HEK293 (cell line): ENCODE results near the gene INSYN1.
"Not testable (repeated sequence)": the region's sequence is repeated elsewhere in the genome, so short reads cannot be mapped to it uniquely, and the experiment has no call there.

Experiments
- CTCF ChIA-PET: fragments of 350-600 bp; formaldehyde crosslinking; extraction: SDS; loops from one replicate; lab custom pipeline; 2021; ENCODE audit warnings: antibody characterized with exemption; lab: Yijun Ruan, JAX
- POLR2A ChIA-PET: fragments of 300-600 bp; formaldehyde crosslinking; extraction: SDS; loops from one replicate; lab custom pipeline; 2020; ENCODE audit warnings: antibody characterized with exemption, inconsistent platforms; lab: Yijun Ruan, JAX
- H3K27ac ChIP-seq: fragments of 200-500 bp; sonication (Bioruptor generic); 2 replicates; pipeline ENCODE4 v1.5.1; 2014; ENCODE audit warnings: low read depth, low read length, control low read depth, inconsistent platforms; ENCODE audit errors: extremely low read depth
- H3K36me3 ChIP-seq, 2 experiments: fragments of 200-500 bp in 1 of 2; sonication (Bioruptor generic) in 1 of 2; 1 replicate in 1 of 2; 2 replicates in 1 of 2; pipeline ENCODE4 v1.5.1; 2014 to 2017; ENCODE audit warnings: inconsistent platforms in 2 of 2, low read length in 2 of 2; ENCODE audit not compliant: control insufficient read depth in 2 of 2, insufficient read depth in 1 of 2
- H3K4me1 ChIP-seq: fragments of 200-500 bp; sonication (Bioruptor generic); 2 replicates; pipeline ENCODE4 v1.5.1; 2014; ENCODE audit warnings: mild to moderate bottlenecking, low read length, inconsistent platforms; ENCODE audit not compliant: control insufficient read depth, insufficient read depth
- H3K4me3 ChIP-seq: 2 replicates; pipeline ENCODE4 v1.5.1; 2011; ENCODE audit warnings: low read depth, mild to moderate bottlenecking, control low read depth, low read length, moderate library complexity
- H3K9me3 ChIP-seq: fragments of 200-500 bp; sonication (Bioruptor generic); 2 replicates; pipeline ENCODE4 v1.5.1; 2014; ENCODE audit warnings: low read depth, low read length, inconsistent platforms; ENCODE audit not compliant: control insufficient read depth, insufficient read depth
- BCL11B ChIP-seq: fragments of 450-650 bp; formaldehyde crosslinking; IDR thresholded peaks from 2 replicates; pipeline ENCODE4 v1.5.1; 2016; ENCODE audit warnings: low read depth, missing biosample characterization, missing genetic modification characterization
- GLI2 ChIP-seq: fragments of 450-650 bp; formaldehyde crosslinking; IDR thresholded peaks from 2 replicates; pipeline ENCODE4; 2017; ENCODE audit warnings: missing biosample characterization, missing genetic modification characterization, low read depth, borderline replicate concordance
- GLI4 ChIP-seq: fragments of 450-650 bp; formaldehyde crosslinking; IDR thresholded peaks from 2 replicates; pipeline ENCODE4 v1.5.1; 2016; ENCODE audit warnings: missing biosample characterization, missing genetic modification characterization
- HOXA7 ChIP-seq: sonication (generic); formaldehyde crosslinking; IDR thresholded peaks from 2 replicates; pipeline ENCODE4 v1.8.1; 2022; ENCODE audit warnings: missing genetic modification reagents, borderline replicate concordance
- HOXC10 ChIP-seq: sonication (generic); formaldehyde crosslinking; IDR thresholded peaks from 2 replicates; pipeline ENCODE4 v1.8.1; 2023; ENCODE audit warnings: mild to moderate bottlenecking, missing genetic modification reagents
- KLF17 ChIP-seq: fragments of 450-650 bp; formaldehyde crosslinking; IDR thresholded peaks from 2 replicates; pipeline ENCODE4 v1.5.1; 2016; ENCODE audit warnings: missing biosample characterization, missing genetic modification characterization
- TRIM28 ChIP-seq: IDR thresholded peaks from 2 replicates; pipeline ENCODE4 v1.6.1; 2011; ENCODE audit warnings: low read length, control low read depth, borderline replicate concordance
- ZBTB20 ChIP-seq: fragments of 450-650 bp; formaldehyde crosslinking; IDR thresholded peaks from 2 replicates; pipeline ENCODE4 v1.5.1; 2016; ENCODE audit warnings: missing biosample characterization, missing genetic modification characterization
- ZBTB21 ChIP-seq: fragments of 450-650 bp; formaldehyde crosslinking; IDR thresholded peaks from 2 replicates; pipeline ENCODE4 v1.5.1; 2017; ENCODE audit warnings: missing biosample characterization, missing genetic modification characterization
- ZBTB6 ChIP-seq: fragments of 450-650 bp; formaldehyde crosslinking; IDR thresholded peaks from 2 replicates; pipeline ENCODE4 v1.5.1; 2017; ENCODE audit warnings: missing biosample characterization, missing genetic modification characterization
- ZBTB7A ChIP-seq: fragments of 450-650 bp; formaldehyde crosslinking; IDR thresholded peaks from 2 replicates; pipeline ENCODE4 v1.5.1; 2016; ENCODE audit warnings: low read depth, missing biosample characterization, missing genetic modification characterization
- ZNF157 ChIP-seq: fragments of 450-650 bp; formaldehyde crosslinking; IDR thresholded peaks from 2 replicates; pipeline ENCODE4 v1.5.1; 2016; ENCODE audit warnings: missing biosample characterization, missing genetic modification characterization
- ZNF202 ChIP-seq: fragments of 450-650 bp; formaldehyde crosslinking; IDR thresholded peaks from 2 replicates; pipeline ENCODE4 v1.5.1; 2016; ENCODE audit warnings: missing biosample characterization, missing genetic modification characterization, borderline replicate concordance
- ZNF26 ChIP-seq: fragments of 450-650 bp; formaldehyde crosslinking; IDR thresholded peaks from 2 replicates; pipeline ENCODE4 v1.5.1; 2016; ENCODE audit warnings: missing biosample characterization, missing genetic modification characterization
- ZNF426 ChIP-seq: fragments of 450-650 bp; formaldehyde crosslinking; IDR thresholded peaks from 2 replicates; pipeline ENCODE4 v1.5.1; 2017; ENCODE audit warnings: missing biosample characterization, missing genetic modification characterization, mild to moderate bottlenecking, inconsistent platforms, moderate library complexity
- ZNF501 ChIP-seq: fragments of 450-650 bp; formaldehyde crosslinking; IDR thresholded peaks from 2 replicates; pipeline ENCODE4 v1.5.1; 2016; ENCODE audit warnings: missing biosample characterization, missing genetic modification characterization
- ZNF580 ChIP-seq: fragments of 450-650 bp; formaldehyde crosslinking; IDR thresholded peaks from 2 replicates; pipeline ENCODE4 v1.5.1; 2016; ENCODE audit warnings: missing biosample characterization, missing genetic modification characterization
- ZNF670 ChIP-seq: fragments of 450-650 bp; formaldehyde crosslinking; IDR thresholded peaks from 2 replicates; pipeline ENCODE4 v1.5.1; 2016; ENCODE audit warnings: missing biosample characterization, missing genetic modification characterization, low read depth
- ZNF677 ChIP-seq: fragments of 450-650 bp; IDR thresholded peaks from 2 replicates; pipeline ENCODE4 v1.5.0; 2018; ENCODE audit warnings: missing biosample characterization, mild to moderate bottlenecking, missing genetic modification characterization, moderate library complexity
- ZSCAN23 ChIP-seq: fragments of 450-650 bp; formaldehyde crosslinking; IDR thresholded peaks from 2 replicates; pipeline ENCODE4 v1.5.1; 2016; ENCODE audit warnings: missing biosample characterization, missing genetic modification characterization
- ZSCAN30 ChIP-seq: fragments of 450-650 bp; IDR thresholded peaks from 2 replicates; pipeline ENCODE4 v1.5.1; 2018; ENCODE audit warnings: missing biosample characterization, mild to moderate bottlenecking, missing genetic modification characterization, moderate library complexity
- ZSCAN5A ChIP-seq: fragments of 450-650 bp; formaldehyde crosslinking; IDR thresholded peaks from 2 replicates; pipeline ENCODE4 v1.5.1; 2016; ENCODE audit warnings: missing biosample characterization, missing genetic modification characterization
- ZXDB ChIP-seq: fragments of 450-650 bp; formaldehyde crosslinking; IDR thresholded peaks from 2 replicates; pipeline ENCODE4 v1.5.1; 2016; ENCODE audit warnings: missing biosample characterization, missing genetic modification characterization

The INSYN1 gene

GRCh38 chr15:73789521-73790240, 36.5 kb upstream of the INSYN1 start:
- no peaks in the 10 kb centered on the region for H3K9me3 ChIP-seq
- POLR2A ChIA-PET = no interaction called here
- no peaks in the 10 kb centered on the region for H3K4me1 ChIP-seq
- CTCF ChIA-PET = interaction anchor here (0.8 kb wide), 1 partner anchor 14 kb away, joined by 4 read pairs; no protein-coding TSS in a partner anchor
- H3K4me3 ChIP-seq = no peak overlapping the region
- H3K36me3 ChIP-seq = no peaks in the 10 kb centered on the region
- TF ChIP-seq ZNF202 (tag by site-specific recombination) (no peak), ZNF26 (tag by site-specific recombination) (no peak), ZNF501 (no peak)
- H3K27ac ChIP-seq = no peak overlapping the region

- CTCF ChIA-PET = interaction anchor here (0.8 kb wide), 1 partner anchor 225 kb away, joined by 3 read pairs; no protein-coding TSS in a partner anchor
- Histone ChIP-seq H3K9me3 (no peaks in the 10 kb centered on the region), H3K4me1 (no peaks in the 10 kb centered on the region), H3K27ac (no peak overlapping the region), H3K36me3 (no peaks in the 10 kb centered on the region), H3K4me3 (no peak overlapping the region)
- TF ChIP-seq ZNF677 (tag by site-specific recombination) = no peak
- TF ChIP-seq ZNF426 (tag by site-specific recombination) = no peak
- no peak for TF ChIP-seq TRIM28
- no peak for TF ChIP-seq HOXA7
- TF ChIP-seq ZSCAN30 = no peak
- TF ChIP-seq ZSCAN5A = no peak
- TF ChIP-seq ZXDB (tag by site-specific recombination) = no peak
- no peak for TF ChIP-seq KLF17
- no peak for TF ChIP-seq ZBTB20 (tag by site-specific recombination)
- no peak for TF ChIP-seq BCL11B
- no peak for TF ChIP-seq ZBTB7A
- TF ChIP-seq ZSCAN23 = no peak
- no peak for TF ChIP-seq ZNF670 (tag by site-specific recombination)
- TF ChIP-seq ZNF580 (tag by site-specific recombination) = no peak
- TF ChIP-seq ZNF157 (tag by site-specific recombination) = no peak
- TF ChIP-seq GLI2 (tag by site-specific recombination) = no peak
- POLR2A ChIA-PET = no interaction called here
Measured at GRCh38 chr15:73787621-73788020, 34.5 kb upstream of the INSYN1 start.

GRCh38 chr15:73786538-73786937, 33.4 kb upstream of the INSYN1 start:
- CTCF ChIA-PET = no interaction called here
- TF ChIP-seq ZBTB6 (tag by site-specific recombination) = no peak
- no peak for TF ChIP-seq GLI4 (tag by site-specific recombination)
- TF ChIP-seq HOXC10 (CRISPR knock-in tag) = no peak
- no peak for TF ChIP-seq ZBTB21 (tag by site-specific recombination)
- no peak for TF ChIP-seq ZSCAN30
- TF ChIP-seq, all 188 proteins: peak for 0
- no peak overlapping the region for H3K4me3 ChIP-seq
- POLR2A ChIA-PET = no interaction called here
- no peak overlapping the region for H3K27ac ChIP-seq
- no peaks in the 10 kb centered on the region for H3K4me1 ChIP-seq
- no peaks in the 10 kb centered on the region for H3K9me3 ChIP-seq
- no peaks in the 10 kb centered on the region for H3K36me3 ChIP-seq

- not testable (repeated sequence) for H3K27ac ChIP-seq
Measured at GRCh38 chr15:73785256-73786014, 32.3 kb upstream of the INSYN1 start.

More at GRCh38 chr15:73785256-73786014, 32.3 kb upstream of the INSYN1 start:
- not testable (repeated sequence) for H3K36me3 ChIP-seq, H3K4me3 ChIP-seq, H3K9me3 ChIP-seq, H3K4me1 ChIP-seq
- CTCF ChIA-PET = interaction anchor here (0.6 kb wide), 1 partner anchor 16 kb away, joined by 3 read pairs; no protein-coding TSS in a partner anchor
- POLR2A ChIA-PET = interaction anchor here (0.5 kb wide), 1 partner anchor 285 kb away, joined by 3 read pairs; no protein-coding TSS in a partner anchor
